ENCODE measurements around the gene DIPK1A.

- TF ChIP-seq, protein P1, sequence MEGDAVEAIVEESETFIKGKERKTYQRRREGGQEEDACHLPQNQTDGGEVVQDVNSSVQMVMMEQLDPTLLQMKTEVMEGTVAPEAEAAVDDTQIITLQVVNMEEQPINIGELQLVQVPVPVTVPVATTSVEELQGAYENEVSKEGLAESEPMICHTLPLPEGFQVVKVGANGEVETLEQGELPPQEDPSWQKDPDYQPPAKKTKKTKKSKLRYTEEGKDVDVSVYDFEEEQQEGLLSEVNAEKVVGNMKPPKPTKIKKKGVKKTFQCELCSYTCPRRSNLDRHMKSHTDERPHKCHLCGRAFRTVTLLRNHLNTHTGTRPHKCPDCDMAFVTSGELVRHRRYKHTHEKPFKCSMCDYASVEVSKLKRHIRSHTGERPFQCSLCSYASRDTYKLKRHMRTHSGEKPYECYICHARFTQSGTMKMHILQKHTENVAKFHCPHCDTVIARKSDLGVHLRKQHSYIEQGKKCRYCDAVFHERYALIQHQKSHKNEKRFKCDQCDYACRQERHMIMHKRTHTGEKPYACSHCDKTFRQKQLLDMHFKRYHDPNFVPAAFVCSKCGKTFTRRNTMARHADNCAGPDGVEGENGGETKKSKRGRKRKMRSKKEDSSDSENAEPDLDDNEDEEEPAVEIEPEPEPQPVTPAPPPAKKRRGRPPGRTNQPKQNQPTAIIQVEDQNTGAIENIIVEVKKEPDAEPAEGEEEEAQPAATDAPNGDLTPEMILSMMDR (IDR thresholded peaks at IDR 0.05), result no peak
- no peak for TF ChIP-seq POLR2A (IDR thresholded peaks at IDR 0.05)
These were observed 58.9 kb downstream of the DIPK1A start for GRCh38 chr1:92902406-92902744.

Measured in breast epithelium (tissue), 3 donors.